GM12892 (cell line): ENCODE data around the gene ZAP70. TPM values are rescaled to one million over a fixed set of nuclear protein-coding genes. Genes with fewer than 3 reads are reported as not detected.
"Not testable (repeated sequence)": the region's sequence is repeated elsewhere in the genome, so short reads cannot be mapped to it uniquely, and the experiment has no call there.

ENCODE experiments used
- DNase-seq: peaks from one replicate; pipeline ENCODE4 v3.0.0; 2011; ENCODE audit not compliant: insufficient read length
- FAIRE-seq: peaks from 2 replicates; lab custom pipeline; 2011; peaks lifted over from hg19 to GRCh38; lab: Jason Lieb, UNC
- POLR2A ChIP-seq: IDR thresholded peaks from 2 replicates; pipeline ENCODE4 v1.6.1; 2011; ENCODE audit warnings: low read depth, low read length, control low read depth
- POLR2AphosphoS5 ChIP-seq: IDR thresholded peaks from 2 replicates; pipeline ENCODE4 v1.6.1; 2011; ENCODE audit warnings: low read depth, low read length, control low read depth
- TAF1 ChIP-seq: IDR thresholded peaks from 2 replicates; pipeline ENCODE4 v1.6.1; 2011; ENCODE audit warnings: low read depth, mild to moderate bottlenecking, control low read depth, low read length, borderline replicate concordance
- polyA plus RNA-seq: library from polyadenylated mRNA; unstranded; fragments of >200 nt; gene quantifications from one replicate; pipeline ENCODE4 v1.2.1, GENCODE V29; 2012; ENCODE audit warnings: missing spikeins, inconsistent platforms; ENCODE audit not compliant: missing spikeins

ZAP70 gene
- 1.0 TPM for polyA plus RNA-seq

DNA sequence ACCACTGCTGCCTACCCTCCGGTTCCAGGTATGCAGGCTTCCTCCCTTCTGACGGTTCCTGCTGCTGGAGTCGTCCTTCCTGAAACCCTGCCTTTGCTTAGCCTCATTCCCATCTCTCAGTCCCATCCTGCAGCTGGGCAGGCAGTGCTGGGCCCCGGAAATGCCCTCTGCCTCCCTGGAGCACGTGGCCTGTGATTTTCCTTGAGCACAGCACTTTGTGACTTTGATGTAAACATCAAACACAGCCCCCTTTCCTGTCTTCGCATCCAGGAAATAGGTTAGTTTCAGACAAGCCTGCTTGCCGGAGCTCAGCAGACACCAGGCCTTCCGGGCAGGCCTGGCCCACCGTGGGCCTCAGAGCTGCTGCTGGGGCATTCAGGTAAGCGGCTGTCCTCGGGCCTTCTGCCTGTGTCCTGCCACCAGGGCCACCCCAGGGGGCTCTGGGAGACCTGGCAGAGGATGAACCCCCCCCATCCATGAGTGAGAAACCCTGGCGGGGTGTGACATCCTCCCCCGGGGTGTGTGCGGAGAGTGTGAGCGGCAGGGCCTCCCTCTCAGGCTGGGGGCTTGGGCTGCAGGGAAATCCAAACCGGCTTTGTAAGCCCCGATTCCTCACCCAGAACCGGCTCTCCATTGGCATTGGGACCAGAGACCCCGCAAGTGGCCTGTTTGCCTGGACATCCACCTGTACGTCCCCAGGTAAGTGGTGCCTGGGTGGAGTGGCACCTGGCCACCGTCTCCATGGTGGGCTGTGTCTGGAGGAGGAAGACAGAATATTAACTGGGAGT is at the start of gene ZAP70:
Gene ZAP70 (plus strand): TSS at position 281 of the 788 bp plus-strand sequence. CDS start 10,461 bp downstream, outside the sequence.
- DNase-seq (no peak), FAIRE-seq (no peak)
- no peak for TF ChIP-seq POLR2A

DNA sequence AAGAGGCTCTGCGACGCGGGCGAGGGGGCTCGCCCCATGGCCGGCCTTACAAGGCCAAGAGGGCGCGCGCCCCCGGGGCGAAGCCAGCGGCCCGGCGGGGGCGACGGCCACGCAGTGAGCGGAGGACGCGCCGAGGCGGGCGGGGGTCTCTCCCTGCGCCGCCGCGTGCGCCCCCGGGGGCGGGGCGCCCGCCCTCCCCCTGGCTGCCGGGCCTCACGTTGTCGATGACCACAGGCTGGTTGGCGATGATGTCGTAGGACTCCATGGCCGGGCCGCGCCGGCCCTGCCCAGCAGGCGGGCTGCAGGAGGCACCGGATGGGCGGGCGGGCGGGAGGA is 49.8 kb upstream of the ZAP70 start:
- 0 out of 2 replicates have a peak, but pooled peaks have one; percentile 19 for TF ChIP-seq POLR2A
- 0 out of 2 replicates have a peak, but pooled peaks have one; percentile 9 for TF ChIP-seq TAF1
- peak; percentile 31 for TF ChIP-seq POLR2AphosphoS5
- no peak for FAIRE-seq

DNA sequence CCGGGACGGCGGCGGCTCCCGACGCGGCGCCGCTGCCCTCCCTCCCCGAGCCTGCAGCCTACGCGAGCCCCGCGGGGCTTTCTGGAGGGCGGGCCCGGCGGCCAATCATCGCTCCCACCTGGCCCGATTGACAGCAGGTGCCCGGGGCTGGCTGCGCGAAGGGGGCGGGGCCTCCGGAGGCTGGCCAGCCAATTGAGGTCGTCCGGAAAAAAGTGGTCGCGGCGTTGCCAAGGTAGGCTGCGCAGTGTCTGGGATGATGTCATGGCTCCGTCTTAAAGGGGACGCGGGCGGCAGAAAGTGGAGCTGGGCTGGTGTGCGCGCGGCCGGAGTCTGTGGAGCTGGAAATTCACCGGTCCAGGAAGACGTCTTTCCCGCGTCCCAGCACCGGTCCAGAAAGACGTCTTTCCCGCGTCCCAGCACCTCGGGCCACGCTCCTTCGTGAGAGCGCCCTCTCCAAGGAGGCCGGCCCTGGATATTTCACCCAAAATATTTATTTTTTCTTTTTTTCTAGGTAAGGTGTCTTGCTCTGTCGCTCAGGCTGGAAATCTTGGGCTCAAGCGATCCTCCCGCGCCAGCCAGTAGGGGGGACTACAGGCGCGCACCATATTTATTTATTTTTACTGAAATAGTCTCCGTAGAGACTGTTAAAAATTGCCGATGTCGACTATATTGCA is 49.3 kb upstream of the ZAP70 start, which contains the start of gene ACTR1B:
Gene ACTR1B (minus strand): TSS at position 83 of the 674 bp plus-strand sequence. CDS start 154 bp downstream, outside the sequence.
- TF ChIP-seq POLR2A, result peak; percentile 74
- 0 out of 2 replicates have a peak, but pooled peaks have one; percentile 15 for TF ChIP-seq TAF1
- TF ChIP-seq POLR2AphosphoS5, result no peak; the same call in 1 of the 2 replicates
- FAIRE-seq, result peak; percentile 95
- peak; percentile 97 for DNase-seq

More for the DNA sequence above, 49.8 kb upstream of the ZAP70 start:
- DNase-seq, result no peak

DNA sequence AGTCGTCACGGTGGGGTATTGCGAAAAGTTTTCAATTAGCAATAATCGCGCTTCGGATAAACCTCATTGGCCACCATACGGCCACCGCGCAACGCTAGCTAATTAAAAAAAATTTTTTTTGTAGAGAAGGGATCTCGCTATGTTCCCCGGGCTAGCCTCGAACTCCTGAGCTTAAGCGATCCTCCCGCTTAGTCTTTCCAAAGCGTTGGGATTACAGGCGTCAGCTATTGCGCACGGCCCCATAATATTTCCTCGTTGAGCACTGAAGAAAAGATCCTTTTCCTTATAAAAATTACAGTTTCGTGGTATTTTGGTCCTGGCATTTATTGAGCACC is 48.8 kb upstream of the ZAP70 start:
- no peak for FAIRE-seq
- DNase-seq, result no peak
- TF ChIP-seq POLR2A (no peak), TAF1 (no peak), POLR2AphosphoS5 (no peak)

DNA sequence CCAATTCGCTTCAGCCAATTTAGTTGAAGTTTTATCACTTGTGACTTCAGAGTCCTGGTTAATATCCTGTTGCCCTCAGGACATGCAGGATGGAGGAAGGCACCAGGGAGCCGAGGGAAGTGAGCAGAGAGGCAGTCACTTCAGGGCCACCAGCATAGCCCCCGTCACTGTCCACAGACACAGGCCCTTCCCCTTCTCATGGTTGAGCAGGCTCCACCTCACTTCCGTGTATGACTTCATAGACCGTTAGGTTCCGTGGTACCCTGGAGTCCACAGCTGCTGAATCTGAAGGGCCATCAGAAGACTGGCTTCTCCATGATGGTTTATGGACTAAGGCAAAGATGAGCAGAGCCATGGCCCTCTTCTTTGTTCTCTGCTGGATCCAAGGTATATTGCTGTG is 43.9 kb upstream of the ZAP70 start, which contains the start of gene C2orf92:
Gene C2orf92 (plus strand): TSS at position 266 of the 400 bp plus-strand sequence. CDS start 76 bp downstream, at position 342.
- FAIRE-seq, result no peak
- DNase-seq, result no peak
- TF ChIP-seq POLR2A, result no peak
- TF ChIP-seq TAF1, result no peak
- no peak for TF ChIP-seq POLR2AphosphoS5

DNA sequence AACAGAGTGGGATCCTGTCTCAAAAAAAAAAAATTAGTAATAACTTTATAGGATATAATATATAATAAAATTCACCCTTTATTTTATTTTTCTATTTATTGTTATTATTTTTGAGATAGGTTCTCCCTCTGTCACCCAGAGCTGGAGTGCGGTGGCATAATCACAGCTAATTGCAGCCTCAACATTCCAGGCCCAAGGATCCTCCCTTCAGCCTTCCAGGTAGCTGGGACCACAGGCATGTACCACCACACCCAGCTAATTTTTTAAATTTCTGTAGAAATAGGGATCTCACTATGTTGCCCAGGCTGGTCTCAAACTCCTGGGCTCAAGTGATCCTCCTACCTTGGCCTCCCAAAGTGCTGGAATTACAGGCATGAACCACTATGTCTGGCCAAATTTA is 42.9 kb upstream of the ZAP70 start:
- FAIRE-seq (no peak), DNase-seq (no peak)
- no peak for TF ChIP-seq TAF1
- TF ChIP-seq POLR2A, result no peak
- no peak for TF ChIP-seq POLR2AphosphoS5

DNA sequence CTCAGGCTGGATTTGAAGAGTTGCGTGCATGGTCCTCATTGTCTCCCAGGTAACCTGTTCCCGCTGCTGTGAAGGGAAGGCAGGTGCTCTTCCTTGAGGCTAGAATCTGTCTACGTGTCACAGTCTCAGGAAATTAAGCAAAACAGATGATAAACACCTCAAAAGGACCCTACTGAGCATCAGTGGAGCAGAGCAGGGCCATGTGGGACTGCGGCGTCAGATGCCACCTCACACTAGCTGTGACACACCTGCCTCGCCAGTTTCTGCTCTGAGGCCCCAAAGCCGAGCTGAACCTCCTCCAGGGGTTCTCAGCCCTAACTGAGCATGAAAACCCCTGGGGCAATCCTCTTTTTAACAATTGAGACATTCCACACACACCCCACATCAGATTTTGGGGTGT is 41.9 kb upstream of the ZAP70 start:
- no peak for FAIRE-seq
- DNase-seq, result no peak
- TF ChIP-seq TAF1 (no peak), POLR2A (no peak), POLR2AphosphoS5 (no peak)

DNA sequence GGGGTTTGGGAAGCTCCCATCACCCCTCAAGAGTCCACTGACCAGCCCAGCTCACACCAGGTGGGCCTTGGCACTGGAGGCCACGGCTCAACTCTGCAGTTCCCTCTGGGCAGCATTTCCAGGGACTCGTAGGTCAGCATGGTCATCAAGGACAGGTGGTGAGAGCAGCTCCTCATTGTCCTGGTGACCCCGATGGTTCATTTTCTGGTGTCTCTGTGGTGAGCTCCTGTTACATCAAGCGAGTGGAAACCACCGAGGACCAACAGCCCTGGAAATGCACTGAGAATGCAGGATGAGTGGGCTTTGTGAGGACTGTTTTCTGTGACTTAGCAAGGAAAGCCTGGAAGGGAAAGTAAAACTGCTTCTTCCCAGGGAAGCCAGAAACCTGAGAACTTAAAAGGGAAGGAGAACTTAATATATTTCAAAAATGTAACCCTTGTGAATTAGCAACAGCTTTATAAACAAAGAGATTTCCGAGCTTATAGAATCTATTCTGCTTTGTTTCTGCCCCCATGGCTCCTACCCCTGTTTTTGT is 40.7 kb upstream of the ZAP70 start:
- DNase-seq, FAIRE-seq: not testable (repeated sequence)

DNA sequence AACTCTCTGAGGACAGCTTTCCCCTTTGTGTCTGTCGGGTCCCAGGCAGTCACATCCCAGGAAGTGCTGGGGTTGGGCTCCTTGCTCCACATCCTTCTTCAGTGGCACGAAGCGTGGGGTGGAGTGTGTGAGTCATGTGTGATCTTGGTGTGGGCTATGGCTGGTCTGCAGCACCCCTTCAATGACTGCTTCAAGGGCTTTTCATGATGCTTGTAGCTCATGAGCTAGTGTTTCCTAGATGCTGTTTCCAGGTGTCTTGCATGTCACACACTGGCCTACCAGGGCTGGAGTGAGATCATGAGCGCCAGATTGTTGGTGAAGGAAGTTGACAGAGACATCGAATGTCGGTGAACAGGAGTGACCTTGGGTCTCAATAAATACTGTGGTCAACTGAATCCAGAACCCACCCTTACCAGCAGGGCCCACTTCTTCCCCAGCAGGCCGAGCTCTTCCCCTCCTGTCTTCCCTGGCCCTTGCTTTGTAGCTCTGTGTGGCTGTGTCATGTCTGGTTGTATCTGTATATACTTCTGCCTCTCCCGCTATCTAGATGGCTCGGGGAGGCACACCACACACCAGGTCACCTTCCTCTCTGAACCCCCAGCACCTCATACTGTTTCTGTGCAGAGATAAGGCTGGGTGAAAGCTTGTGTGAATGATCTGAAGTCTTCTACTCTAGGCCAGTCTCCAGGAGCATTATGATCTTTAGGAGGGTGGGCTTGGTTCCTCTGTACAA is 40.0 kb upstream of the ZAP70 start:
- FAIRE-seq (no peak), DNase-seq (no peak)
- TF ChIP-seq POLR2AphosphoS5 (no peak), POLR2A (no peak)

DNA sequence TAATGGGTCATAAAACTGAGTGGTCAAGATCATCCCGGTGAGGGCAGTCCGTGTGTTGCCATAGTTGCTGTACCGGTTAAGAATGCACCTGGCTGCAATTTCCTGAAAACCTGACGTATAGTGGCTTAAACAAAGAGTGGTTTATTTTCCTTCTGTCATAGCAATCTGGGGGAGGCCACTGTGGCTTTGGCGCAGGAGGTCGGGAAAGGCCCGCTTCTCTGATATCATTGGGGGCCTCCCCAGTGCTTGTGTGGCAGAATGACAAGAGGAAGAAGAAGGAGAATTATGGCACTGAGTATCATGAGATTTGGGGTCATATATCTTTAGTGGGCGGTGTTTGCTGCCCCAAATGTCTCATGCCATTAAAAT is 39.5 kb upstream of the ZAP70 start:
- DNase-seq (no peak), FAIRE-seq (no peak)
- TF ChIP-seq POLR2AphosphoS5 (no peak), POLR2A (no peak), TAF1 (no peak)

DNA sequence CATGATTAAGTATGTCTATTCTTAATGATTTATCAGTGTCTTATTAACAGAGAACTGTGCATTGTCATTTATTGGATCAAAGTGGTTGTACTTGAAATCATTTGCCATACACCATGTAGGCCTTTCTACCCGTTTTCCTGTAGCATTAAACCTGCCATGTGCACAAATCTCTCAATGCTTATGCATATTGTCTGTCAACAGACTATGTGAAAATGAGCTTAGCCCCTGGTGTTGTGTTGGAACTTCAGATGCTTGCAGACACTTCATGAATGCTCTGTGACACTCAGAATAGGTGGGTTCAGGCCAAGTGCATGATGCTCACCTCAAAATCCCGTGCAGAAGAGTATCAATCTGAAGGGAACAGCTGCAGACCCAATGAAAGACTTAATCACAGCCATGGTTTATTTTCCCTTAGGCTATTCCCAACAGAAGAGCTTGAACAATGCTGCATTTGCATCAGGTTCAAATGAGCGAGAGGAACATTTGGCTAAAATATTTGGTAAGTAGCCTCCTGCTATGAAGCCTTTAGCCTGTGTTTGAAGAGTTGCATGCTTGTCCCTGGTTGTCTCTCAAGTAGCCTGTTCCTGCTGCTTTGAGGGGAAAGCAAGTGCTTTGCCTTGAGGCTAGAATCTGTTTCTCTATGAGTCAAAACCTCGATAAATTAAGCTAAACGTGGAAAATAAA is 37.8 kb upstream of the ZAP70 start:
- DNase-seq, result no peak
- TF ChIP-seq POLR2AphosphoS5, result no peak
- no peak for TF ChIP-seq TAF1
- no peak for TF ChIP-seq POLR2A
- no peak for FAIRE-seq
